Panc1 (cell line): Measurements from ENCODE around the gene CDS2. TPM values are rescaled to one million over a fixed set of nuclear protein-coding genes. Genes with fewer than 3 reads are reported as not detected.

ENCODE experiments used
- ATAC-seq: fragments of 200-7000 bp; cut with Tn5 transposase; 2 replicates; pipeline ENCODE4 v1.9.1; 2020; ENCODE audit warnings: mild to moderate bottlenecking, moderate library complexity
- BruUV-seq: library from RNA; stranded (reverse); fragments of 400-500 nt; replicated peaks from 2 replicates; lab custom pipeline; 2021; lab: Mats Ljungman, UMichigan
- CTCF ChIA-PET: fragments of 300-600 bp; sonication (Branson Sonifier 250); formaldehyde crosslinking; loops from one replicate; lab custom pipeline; 2022; ENCODE audit warnings: antibody characterized with exemption; lab: Charles Lee
- POLR2A ChIA-PET: fragments of 300-600 bp; sonication (Branson Sonifier 250); formaldehyde crosslinking; loops from one replicate; lab custom pipeline; 2022; ENCODE audit warnings: antibody characterized with exemption; lab: Charles Lee
- DNase-seq: peaks from one replicate; pipeline ENCODE4 v3.0.0-alpha.2; 2010; ENCODE audit warnings: low read depth, low spot score
- H3K27ac ChIP-seq: 2 replicates; pipeline ENCODE4 v1.5.1; 2011; ENCODE audit warnings: mild to moderate bottlenecking, low read length, inconsistent platforms
- H3K27me3 ChIP-seq: fragments of 200-500 bp; sonication (Bioruptor generic); 2 replicates; pipeline ENCODE4 v1.6.0; 2014; ENCODE audit warnings: low read length, inconsistent platforms; ENCODE audit not compliant: control insufficient read depth, insufficient read depth
- H3K36me3 ChIP-seq: fragments of 200-500 bp; sonication (Bioruptor generic); 2 replicates; pipeline ENCODE4 v1.5.1; 2014; ENCODE audit warnings: inconsistent platforms, mild to moderate bottlenecking, low read length, moderate library complexity; ENCODE audit not compliant: control insufficient read depth, insufficient read depth
- H3K4me1 ChIP-seq: 2 replicates; pipeline ENCODE4 v1.5.1; 2011; ENCODE audit warnings: inconsistent platforms, mild to moderate bottlenecking, low read length, moderate library complexity; ENCODE audit not compliant: control insufficient read depth, insufficient read depth
- H3K4me3 ChIP-seq, 2 experiments: 2 replicates each; pipeline ENCODE4 v1.5.1; 2011 to 2012; ENCODE audit warnings: low read depth in 2 of 2, low read length in 2 of 2, mild to moderate bottlenecking in 2 of 2, inconsistent platforms in 1 of 2, moderate library complexity in 1 of 2
- H3K9me3 ChIP-seq: fragments of 200-500 bp; sonication (Bioruptor generic); 2 replicates; pipeline ENCODE4 v1.5.1; 2014; ENCODE audit warnings: low read depth, mild to moderate bottlenecking, inconsistent platforms, low read length, moderate library complexity; ENCODE audit not compliant: control insufficient read depth, insufficient read depth
- CTCF ChIP-seq: fragments of 450-650 bp; IDR thresholded peaks from 2 replicates; pipeline ENCODE4 v1.5.1; 2017; ENCODE audit warnings: mild to moderate bottlenecking
- POLR2AphosphoS5 ChIP-seq: IDR thresholded peaks from 2 replicates; pipeline ENCODE4 v1.6.1; 2012; ENCODE audit warnings: mild to moderate bottlenecking, low read depth, low read length, moderate library complexity
- REST ChIP-seq, 2 experiments: IDR thresholded peaks; 2 replicates each; pipeline ENCODE4 v1.6.1; 2011 to 2012; ENCODE audit warnings: low read depth in 2 of 2, control low read depth in 1 of 2, low read length in 1 of 2, mild to moderate bottlenecking in 1 of 2, moderate library complexity in 1 of 2; ENCODE audit not compliant: insufficient read depth in 1 of 2
- SIN3A ChIP-seq: IDR thresholded peaks from 2 replicates; pipeline ENCODE4 v1.6.1; 2012; ENCODE audit warnings: low read depth, mild to moderate bottlenecking, low read length, moderate library complexity, borderline replicate concordance; ENCODE audit not compliant: insufficient read depth
- TCF7L2 ChIP-seq: IDR thresholded peaks from 2 replicates; pipeline ENCODE4 v1.6.1; 2011; ENCODE audit warnings: mild to moderate bottlenecking, low read depth, low read length, inconsistent platforms
- in situ Hi-C: cut with HindIII; loops from 2 replicates; pipeline ENCODE4 v1.10.0; 2016; ENCODE audit warnings: low sequenced_read_pairs, low pct_unique_long_range_greater_than_20kb
- intact Hi-C: fragments of 100-400 bp; cut with micrococcal nuclease; formaldehyde crosslinking; loops from one replicate; pipeline ENCODE4 v1.10.0; 2022; ENCODE audit not compliant: unreplicated experiment
- total RNA-seq: library from RNA; stranded (reverse); gene quantifications from one replicate; pipeline ENCODE4 v1.2.1, GENCODE V29; 2021; ENCODE audit not compliant: unreplicated experiment

The CDS2 gene
- total RNA-seq, 1 experiment from 2014 or later = 54.0 TPM

- H3K27me3 ChIP-seq = peaks cover 6% of the 10 kb centered on the region
These were observed 107.3 kb downstream of the CDS2 start for GRCh38 chr20:5234158-5234557.

GRCh38 chr20:5234978-5235377 lies 108.2 kb downstream of the CDS2 start:
- ChIA-PET CTCF (no interaction called here), POLR2A (no interaction called here)
- no peak for ATAC-seq
- in situ Hi-C loops (no loop called here), intact Hi-C loops (no loop called here)
- Histone ChIP-seq H3K27me3 (peaks cover 6% of the 10 kb centered on the region), H3K27ac (no peak overlapping the region), H3K4me3 (no peak overlapping the region), H3K4me1 (no peaks in the 10 kb centered on the region), H3K9me3 (no peaks in the 10 kb centered on the region), H3K36me3 (no peaks in the 10 kb centered on the region; the same call in 1 of the 2 replicates)
- no TSS peak for BruUV-seq
- DNase-seq = no peak
- TF ChIP-seq CTCF (no peak), POLR2AphosphoS5 (no peak), TCF7L2 (no peak), REST (IDR thresholded peaks at IDR 0.05; ENCODE audit: insufficient read depth in 1 of 2, low read depth in 2 of 2, low read length in 1 of 2) (no peak), SIN3A (no peak)

More at GRCh38 chr20:5234158-5234557, 107.3 kb downstream of the CDS2 start:
- no peak overlapping the region for H3K4me3 ChIP-seq
- ATAC-seq (no peak), DNase-seq (no peak)
- in situ Hi-C loops (no loop called here), intact Hi-C loops (no loop called here)
- no peak overlapping the region for H3K27ac ChIP-seq
- POLR2A ChIA-PET = no interaction called here
- TF ChIP-seq POLR2AphosphoS5 = no peak
- no peak for TF ChIP-seq REST (IDR thresholded peaks at IDR 0.05; ENCODE audit: insufficient read depth in 1 of 2, low read depth in 2 of 2, low read length in 1 of 2)
- no peak for TF ChIP-seq SIN3A
- TF ChIP-seq CTCF = no peak
- no peak for TF ChIP-seq TCF7L2
- no peaks in the 10 kb centered on the region; the same call in 1 of the 2 replicates for H3K36me3 ChIP-seq
- H3K9me3 ChIP-seq = no peaks in the 10 kb centered on the region
- no peaks in the 10 kb centered on the region for H3K4me1 ChIP-seq
- no TSS peak for BruUV-seq
- CTCF ChIA-PET = no interaction called here

Other genes with a start within 250 kb of the CDS2 start
- 14.6 TPM for gene SLC23A2, start 125.5 kb upstream of the CDS2 start, total RNA-seq
- gene TMEM230, start 13.9 kb upstream of the CDS2 start, total RNA-seq = 89.3 TPM
- 182 TPM for gene PCNA, start 7.0 kb upstream of the CDS2 start, total RNA-seq
- gene PROKR2, start 189.9 kb downstream of the CDS2 start, total RNA-seq = not detected